Measurements from ENCODE around the gene FAM216B.

FAM216B gene

GRCh38 chr13:42836930-42837690 lies 55.7 kb downstream of the FAM216B start:
- DNase-seq: no peak
